Fibroblast of the aortic adventitia (primary cell): Measurements from ENCODE around the gene MPND. TPM values are rescaled to one million over a fixed set of nuclear protein-coding genes. Genes with fewer than 3 reads are reported as not detected.

Experiments
- DNase-seq: peaks from one replicate; pipeline ENCODE4 v3.0.0-alpha.2; 2010; ENCODE audit warnings: low read depth
- H3K4me3 ChIP-seq: 2 replicates; pipeline ENCODE4 v1.5.1; 2011; ENCODE audit warnings: low read depth, mild to moderate bottlenecking, control low read depth, low read length, moderate library complexity
- total RNA-seq: library from RNA; depleted of rRNA; stranded (reverse); fragments of >200 nt; gene quantifications from 2 replicates; pipeline ENCODE4 v1.2.3, GENCODE V29; 2012; ENCODE audit warnings: low replicate concordance
- TF ChIP-seq, protein P1 (sequence below): IDR thresholded peaks from 2 replicates; pipeline ENCODE4 v1.5.1; 2011; ENCODE audit warnings: mild to moderate bottlenecking, low read length, control low read depth, inconsistent platforms; ENCODE audit not compliant: insufficient read depth

MPND gene
- total RNA-seq, 1 donor, result 5.4 TPM

DNA sequence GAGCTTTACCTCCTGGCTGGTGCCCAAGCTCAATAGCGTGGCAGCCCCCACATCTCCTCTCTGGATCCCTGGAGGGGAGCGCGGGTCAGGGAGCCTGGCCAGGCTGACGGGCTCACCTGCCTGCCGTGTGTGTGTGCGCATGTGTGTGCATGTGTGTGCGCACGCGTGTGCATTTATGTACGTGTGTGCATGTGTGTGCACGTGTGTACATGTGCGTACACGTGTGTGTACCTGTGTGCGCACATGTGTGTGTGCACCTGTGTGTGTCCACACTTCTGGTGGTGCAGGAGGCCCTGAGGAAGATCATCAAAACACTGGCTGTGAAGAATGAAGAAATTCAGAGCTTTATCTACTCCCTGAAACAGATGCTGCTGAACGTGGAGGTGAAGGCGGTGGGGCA, 37.7 kb upstream of the MPND start:
- no peak for DNase-seq
- no peak overlapping the region for H3K4me3 ChIP-seq
- TF ChIP-seq, protein P1, sequence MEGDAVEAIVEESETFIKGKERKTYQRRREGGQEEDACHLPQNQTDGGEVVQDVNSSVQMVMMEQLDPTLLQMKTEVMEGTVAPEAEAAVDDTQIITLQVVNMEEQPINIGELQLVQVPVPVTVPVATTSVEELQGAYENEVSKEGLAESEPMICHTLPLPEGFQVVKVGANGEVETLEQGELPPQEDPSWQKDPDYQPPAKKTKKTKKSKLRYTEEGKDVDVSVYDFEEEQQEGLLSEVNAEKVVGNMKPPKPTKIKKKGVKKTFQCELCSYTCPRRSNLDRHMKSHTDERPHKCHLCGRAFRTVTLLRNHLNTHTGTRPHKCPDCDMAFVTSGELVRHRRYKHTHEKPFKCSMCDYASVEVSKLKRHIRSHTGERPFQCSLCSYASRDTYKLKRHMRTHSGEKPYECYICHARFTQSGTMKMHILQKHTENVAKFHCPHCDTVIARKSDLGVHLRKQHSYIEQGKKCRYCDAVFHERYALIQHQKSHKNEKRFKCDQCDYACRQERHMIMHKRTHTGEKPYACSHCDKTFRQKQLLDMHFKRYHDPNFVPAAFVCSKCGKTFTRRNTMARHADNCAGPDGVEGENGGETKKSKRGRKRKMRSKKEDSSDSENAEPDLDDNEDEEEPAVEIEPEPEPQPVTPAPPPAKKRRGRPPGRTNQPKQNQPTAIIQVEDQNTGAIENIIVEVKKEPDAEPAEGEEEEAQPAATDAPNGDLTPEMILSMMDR, result no peak

- no peak overlapping the region for H3K4me3 ChIP-seq
- DNase-seq, result no peak
- TF ChIP-seq, protein P1, result no peak
Measured at GRCh38 chr19:4310247-4311121, 32.9 kb upstream of the MPND start.

- H3K4me3 ChIP-seq, result no peak overlapping the region
- DNase-seq, result no peak
- TF ChIP-seq, protein P1, result no peak
Measured at GRCh38 chr19:4313847-4314490, 29.4 kb upstream of the MPND start.

DNA sequence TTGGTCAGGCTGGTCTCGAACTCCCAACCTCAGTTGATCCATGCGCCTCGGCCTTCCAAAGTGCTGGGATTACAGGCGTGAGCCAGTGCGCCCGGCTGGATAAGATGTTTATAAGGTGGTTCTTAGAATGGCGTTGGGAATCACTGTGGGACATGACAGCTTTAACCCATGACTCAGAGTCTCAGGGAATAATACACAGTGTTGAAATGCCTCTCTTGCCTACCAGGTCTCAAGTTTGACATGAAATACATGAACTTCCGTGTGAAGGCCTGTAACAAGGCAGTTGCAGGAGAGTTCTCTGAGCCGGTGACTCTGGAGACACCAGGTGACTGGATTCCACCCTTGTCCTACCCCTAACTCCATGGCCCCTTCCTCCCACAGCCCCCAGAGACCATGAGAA, 26.4 kb upstream of the MPND start:
- no peak overlapping the region for H3K4me3 ChIP-seq
- no peak for DNase-seq
- TF ChIP-seq, protein P1, result no peak

GRCh38 chr19:4318460-4318859, 24.9 kb upstream of the MPND start:
- no peak for DNase-seq

DNA sequence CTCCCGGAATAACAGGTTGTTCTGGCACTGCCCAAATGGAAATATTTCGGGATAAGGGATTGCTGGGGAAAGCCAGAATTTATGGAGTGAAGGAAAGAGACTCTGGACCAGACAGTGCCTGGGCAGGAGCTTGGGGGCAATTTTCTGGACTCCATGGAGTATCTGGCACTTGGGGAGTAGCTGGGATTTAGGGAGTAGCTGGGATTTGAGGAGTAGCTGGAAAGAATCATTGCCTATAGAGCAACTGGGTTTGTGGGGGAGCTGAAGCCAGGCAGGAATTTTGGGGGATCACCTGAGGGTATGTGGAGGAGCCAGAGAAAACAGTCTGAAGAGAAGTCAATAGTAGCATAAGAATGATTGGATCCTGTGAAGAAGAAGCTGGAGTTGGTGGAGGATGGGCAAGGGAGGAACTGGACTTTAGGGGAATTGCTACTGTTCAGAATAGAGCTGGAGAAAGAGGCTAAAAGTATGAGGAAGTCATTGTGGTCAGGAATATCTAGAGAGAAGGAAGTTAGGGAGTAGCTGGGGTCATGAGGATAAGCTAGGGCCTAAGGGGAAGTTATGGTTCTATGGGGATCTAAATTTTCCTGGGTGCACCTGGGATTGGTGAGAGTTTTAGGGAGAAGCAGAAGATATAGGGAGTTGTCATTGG, 24.2 kb upstream of the MPND start:
- TF ChIP-seq, protein P1, result no peak
- H3K4me3 ChIP-seq, result no peak overlapping the region
- DNase-seq, result no peak

More at GRCh38 chr19:4318460-4318859, 24.9 kb upstream of the MPND start:
- TF ChIP-seq, protein P1, result no peak
- H3K4me3 ChIP-seq, result no peak overlapping the region
